ENCODE results near the gene FRMD4B. TPM values are rescaled to one million over a fixed set of nuclear protein-coding genes. Genes with fewer than 3 reads are reported as not detected.
"Not testable (repeated sequence)": the region's sequence is repeated elsewhere in the genome, so short reads cannot be mapped to it uniquely, and the experiment has no call there.

Gene FRMD4B
- total RNA-seq, 6 donors from 2014 or later = 48.0 to 136 (median 62.8) TPM

DNA sequence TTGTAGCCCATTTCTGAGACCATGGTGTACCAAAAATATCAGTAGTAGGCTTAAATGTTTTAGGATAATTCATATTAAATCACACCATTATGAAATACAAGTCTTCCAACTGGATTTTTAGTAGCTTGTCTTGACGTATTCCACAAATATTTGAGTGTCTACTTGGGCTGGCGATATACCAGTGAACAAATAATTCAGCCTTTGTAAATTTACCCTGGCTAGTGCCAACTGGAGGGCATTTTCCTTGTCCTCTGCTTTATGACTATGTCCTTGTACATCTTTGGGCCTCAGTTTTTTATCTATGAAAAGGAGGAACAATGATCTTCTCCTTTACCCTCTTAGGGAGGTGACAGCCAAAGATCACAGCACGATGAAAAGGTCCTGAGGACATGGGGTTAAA, 114.8 kb downstream of the FRMD4B start:
- Histone ChIP-seq H3K4me1 (no peaks in the 10 kb centered on the region), H3K9me3 (no peaks in the 10 kb centered on the region), H3K36me3 (peaks cover 0 to 4% (median 0%) of the 10 kb centered on the region in 4 donors), H3K27ac (no peak overlapping the region), H3K27me3 (no peaks in the 10 kb centered on the region), H3K4me3 (no peak overlapping the region)
- DNase-seq (no peak), ATAC-seq (ENCODE audit: low FRiP score in 2 of 2) (no peak)
- 61 to 78% methylated on average over 3 of the region's 3 CpGs for WGBS, 2 donors
- TF ChIP-seq EP300 (IDR thresholded peaks at IDR 0.05) (no peak), POLR2AphosphoS5 (IDR thresholded peaks at IDR 0.05) (no peak), CTCF (IDR thresholded peaks at IDR 0.05) (no peak), POLR2A (IDR thresholded peaks at IDR 0.05) (no peak)

GRCh38 chr3:69266585-69266984, 119.3 kb downstream of the FRMD4B start:
- Histone ChIP-seq H3K27me3 (no peaks in the 10 kb centered on the region), H3K4me3 (no peak overlapping the region), H3K36me3 (no peaks in the 10 kb centered on the region), H3K27ac (no peak overlapping the region), H3K9me3 (no peaks in the 10 kb centered on the region), H3K4me1 (no peaks in the 10 kb centered on the region)
- DNase-seq (no peak), ATAC-seq (ENCODE audit: low FRiP score in 2 of 2) (no peak)
- TF ChIP-seq POLR2A (IDR thresholded peaks at IDR 0.05) (no peak), EP300 (IDR thresholded peaks at IDR 0.05) (no peak), CTCF (IDR thresholded peaks at IDR 0.05) (no peak), POLR2AphosphoS5 (IDR thresholded peaks at IDR 0.05) (no peak)
- WGBS, 2 donors = 83 to 96% methylated on average over 2 of the region's 2 CpGs

DNA sequence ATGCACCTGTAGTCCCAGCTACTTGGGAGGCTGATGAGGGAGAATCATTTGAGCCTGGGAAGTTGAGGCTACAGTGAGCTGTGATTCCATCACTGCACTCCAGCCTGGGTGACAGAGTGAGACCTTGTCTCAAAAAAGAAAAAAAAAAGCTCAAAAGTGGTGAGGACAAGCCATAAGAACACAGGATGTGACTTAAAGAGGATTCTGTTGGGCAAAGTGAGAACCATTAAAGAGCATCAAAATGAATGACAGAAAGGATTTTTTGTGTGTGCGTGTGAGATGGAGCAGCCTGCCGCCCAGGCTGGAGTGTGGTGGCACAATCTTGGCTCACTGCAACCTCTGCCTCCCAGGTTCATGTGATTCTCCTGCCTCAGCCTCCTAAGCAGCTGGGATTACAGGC, 119.8 kb downstream of the FRMD4B start:
- WGBS, 2 donors = 90 to 95% methylated on average over 2 of the region's 2 CpGs
- not testable (repeated sequence) for H3K9me3 ChIP-seq; H3K27ac ChIP-seq; H3K36me3 ChIP-seq; ATAC-seq (ENCODE audit: low FRiP score in 2 of 2); H3K4me3 ChIP-seq; H3K4me1 ChIP-seq; H3K27me3 ChIP-seq; DNase-seq

DNA sequence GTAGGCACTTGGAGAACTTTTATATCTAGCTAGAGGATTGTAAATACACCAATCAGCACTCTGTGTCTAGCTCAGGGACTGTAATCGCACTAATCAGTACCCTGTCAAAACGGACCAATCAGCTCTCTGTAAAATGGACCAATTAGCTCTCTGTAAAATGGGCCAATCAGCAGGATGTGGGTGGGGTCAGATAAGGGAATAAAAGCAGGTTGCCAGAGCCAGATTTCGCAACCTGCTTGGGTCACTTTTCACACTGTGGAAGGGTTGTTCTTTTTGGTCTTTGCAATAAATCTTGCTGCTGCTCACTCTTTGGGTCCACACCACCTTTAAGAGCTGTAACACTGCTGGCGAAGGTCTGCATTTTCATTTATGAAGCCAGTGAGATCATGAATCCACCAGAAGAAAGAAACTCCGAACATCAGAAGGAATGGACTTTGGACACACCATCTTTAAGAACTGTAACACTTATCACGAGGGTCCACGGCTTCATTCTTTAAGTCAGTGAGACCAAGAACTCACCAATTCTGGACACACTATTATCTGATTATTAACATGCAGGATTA, 125.0 kb downstream of the FRMD4B start:
- H3K9me3 ChIP-seq; H3K27ac ChIP-seq; DNase-seq; ATAC-seq (ENCODE audit: low FRiP score in 2 of 2); H3K36me3 ChIP-seq; H3K4me3 ChIP-seq; H3K4me1 ChIP-seq; H3K27me3 ChIP-seq: not testable (repeated sequence)
- WGBS, 2 donors = 95 to 96% methylated on average over 5 to 7 of the region's 7 CpGs

GRCh38 chr3:69260216-69260787, 125.6 kb downstream of the FRMD4B start:
- Histone ChIP-seq H3K27me3 (no peaks in the 10 kb centered on the region), H3K9me3 (no peaks in the 10 kb centered on the region), H3K27ac (no peak overlapping the region), H3K4me3 (no peak overlapping the region), H3K36me3 (peaks cover 0 to 5% (median 1%) of the 10 kb centered on the region in 4 donors), H3K4me1 (no peaks in the 10 kb centered on the region)
- 92 to 95% methylated on average over 17 to 35 of the region's 35 CpGs for whole genome bisulfite sequencing, 2 donors
- TF ChIP-seq EP300 (IDR thresholded peaks at IDR 0.05) (no peak), CTCF (IDR thresholded peaks at IDR 0.05) (no peak), POLR2AphosphoS5 (IDR thresholded peaks at IDR 0.05) (no peak), POLR2A (IDR thresholded peaks at IDR 0.05) (no peak)
- DNase-seq (peak in 1 of 2 donors; percentile 73), ATAC-seq (ENCODE audit: low FRiP score in 2 of 2) (no peak)

GRCh38 chr3:69259125-69259524, 126.8 kb downstream of the FRMD4B start:
- DNase-seq (no peak), ATAC-seq (ENCODE audit: low FRiP score in 2 of 2) (no peak)
- no peak for TF ChIP-seq EP300 (IDR thresholded peaks at IDR 0.05)
- no peak for TF ChIP-seq POLR2A (IDR thresholded peaks at IDR 0.05)
- TF ChIP-seq CTCF (IDR thresholded peaks at IDR 0.05) = no peak
- no peak for TF ChIP-seq POLR2AphosphoS5 (IDR thresholded peaks at IDR 0.05)
- Histone ChIP-seq H3K9me3 (no peaks in the 10 kb centered on the region), H3K27me3 (no peaks in the 10 kb centered on the region), H3K4me1 (no peaks in the 10 kb centered on the region), H3K4me3 (no peak overlapping the region), H3K27ac (no peak overlapping the region), H3K36me3 (peaks cover 0 to 5% (median 1%) of the 10 kb centered on the region in 4 donors)
- 91 to 94% methylated on average over 9 of the region's 9 CpGs for WGBS, 2 donors

Measured in upper lobe of left lung (tissue), 6 donors.